ENCODE results near the gene GNG10.
"Not testable (repeated sequence)": the region's sequence is repeated elsewhere in the genome, so short reads cannot be mapped to it uniquely, and the experiment has no call there.

Gene GNG10

DNA sequence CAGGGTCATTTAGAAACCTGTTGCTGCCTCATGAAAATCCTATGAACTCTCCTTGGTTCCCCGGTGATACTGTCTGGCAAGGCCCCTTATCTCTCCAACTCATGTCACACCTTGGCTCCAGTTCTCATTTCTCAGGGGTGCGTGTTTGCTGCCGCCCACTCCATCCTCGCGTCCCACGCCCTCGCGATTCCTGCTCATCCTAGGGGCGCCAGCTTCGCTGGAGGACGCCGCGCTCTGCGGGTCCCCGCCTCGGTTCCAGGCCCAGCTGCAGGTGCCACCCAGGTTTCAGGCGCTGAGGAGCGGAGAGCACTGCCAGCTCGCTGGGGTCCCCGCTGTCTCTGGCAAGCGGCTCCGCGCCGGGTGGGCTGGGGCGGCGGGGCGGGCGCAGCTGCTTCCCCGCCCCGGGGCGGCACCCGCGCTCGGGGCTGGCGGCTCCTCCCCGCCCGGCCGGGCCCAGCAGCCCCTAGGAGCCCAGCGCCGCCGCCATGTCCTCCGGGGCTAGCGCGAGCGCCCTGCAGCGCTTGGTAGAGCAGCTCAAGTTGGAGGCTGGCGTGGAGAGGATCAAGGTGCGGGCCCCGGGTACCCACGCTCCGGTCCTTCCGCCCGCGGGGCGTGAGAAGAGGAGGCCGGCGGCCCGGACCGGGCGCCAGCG, at the start of gene GNG10:
Gene GNG10 (plus strand): TSS at position 456 of the 652 bp plus-strand sequence. CDS start 30 bp downstream, at position 486.
- peak; percentile 70 for DNase-seq

DNA sequence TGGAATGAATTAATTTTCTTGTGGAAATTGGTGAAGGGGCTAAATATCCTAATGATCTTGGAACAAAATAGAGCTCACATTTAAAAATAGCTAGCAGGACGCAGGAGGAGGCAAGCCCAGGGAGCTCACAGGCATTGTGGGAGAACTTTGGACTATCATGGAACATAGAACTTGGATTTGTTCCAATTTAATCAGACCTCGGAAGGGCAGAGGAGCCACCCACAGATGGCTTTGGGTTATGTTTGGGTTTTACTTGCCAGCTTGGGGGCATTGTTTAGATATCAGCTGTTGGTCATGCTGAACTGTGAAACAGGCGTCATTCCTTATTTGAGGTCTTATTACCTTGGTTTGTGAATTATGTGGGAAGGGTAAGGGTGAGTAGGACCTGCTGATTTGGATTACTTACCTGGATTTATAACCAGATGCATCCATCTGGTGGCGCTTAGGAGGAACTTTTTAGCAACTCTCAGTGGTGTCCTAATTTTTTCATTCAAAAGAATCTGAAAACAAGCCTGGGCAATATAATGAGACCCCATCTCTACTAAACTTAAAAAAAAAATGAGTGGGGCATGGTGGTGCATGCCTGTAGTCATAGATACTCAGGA, 47.9 kb upstream of the GNG10 start:
- DNase-seq: no peak

DNA sequence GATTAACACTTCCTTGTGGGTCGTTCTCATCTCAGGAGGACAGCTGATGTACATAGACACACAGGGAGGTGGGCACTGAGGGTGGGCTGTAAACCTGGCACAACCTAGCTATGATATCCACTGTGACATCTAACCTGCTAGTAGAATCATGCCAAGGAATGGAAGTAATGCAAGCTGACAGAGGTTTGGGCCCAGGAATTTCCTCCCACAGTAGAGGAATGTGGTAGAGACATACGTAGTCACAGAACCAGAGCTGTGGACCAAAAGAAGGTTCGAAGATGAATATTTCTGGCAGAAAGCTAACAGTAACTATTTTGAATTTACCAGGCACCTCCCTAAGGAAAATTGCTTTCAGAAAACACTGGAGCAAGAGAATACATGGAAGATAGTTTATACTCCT, 45.5 kb upstream of the GNG10 start:
- no peak for DNase-seq

- DNase-seq: not testable (repeated sequence)
Measured at GRCh38 chr9:111617349-111617748, 44.1 kb upstream of the GNG10 start.

GRCh38 chr9:111621895-111622480, 39.4 kb upstream of the GNG10 start:
- DNase-seq: no peak

- no peak for DNase-seq
Measured at GRCh38 chr9:111622626-111623025, 38.8 kb upstream of the GNG10 start.

- peak; percentile 25 for DNase-seq
Measured at GRCh38 chr9:111627260-111627963, 34.0 kb upstream of the GNG10 start.

- DNase-seq: no peak
Measured at GRCh38 chr9:111628411-111628810, 33.0 kb upstream of the GNG10 start.

DNA sequence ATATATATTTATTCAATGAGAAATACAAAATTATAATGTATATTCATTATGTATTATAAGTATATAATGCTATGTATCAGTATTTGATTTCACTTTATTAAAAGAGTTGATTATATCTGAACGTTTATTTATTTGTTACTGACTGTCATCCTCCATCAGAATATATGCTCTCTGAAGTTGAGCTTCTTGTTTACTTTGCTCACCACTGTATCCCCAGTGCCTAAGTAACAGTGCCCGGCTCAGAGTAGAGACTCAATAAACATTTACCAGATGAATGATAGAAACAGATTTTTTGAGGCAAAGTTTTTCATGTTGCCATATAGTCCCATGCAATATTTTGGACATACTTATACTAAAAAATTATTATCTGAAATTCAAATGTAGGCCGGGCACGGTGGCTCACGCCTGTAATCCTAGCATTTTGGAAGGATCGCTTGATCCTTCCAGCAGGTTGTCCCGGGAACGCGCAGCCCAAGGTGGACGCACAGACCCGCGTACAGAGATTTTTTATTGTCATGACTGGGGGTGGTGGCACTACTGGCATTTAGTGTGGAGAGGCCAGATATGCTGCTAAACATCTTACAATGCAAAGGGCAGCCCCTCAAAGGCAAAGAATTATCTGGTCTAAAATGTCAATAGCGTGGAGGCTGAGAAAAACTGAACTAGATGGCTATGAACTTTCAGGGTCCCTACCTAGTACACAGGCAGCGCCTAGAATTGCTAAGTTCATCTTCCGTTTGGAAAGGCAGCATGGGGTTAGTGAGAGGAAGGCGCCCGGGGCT, 31.0 kb upstream of the GNG10 start:
- DNase-seq: no peak

DNA sequence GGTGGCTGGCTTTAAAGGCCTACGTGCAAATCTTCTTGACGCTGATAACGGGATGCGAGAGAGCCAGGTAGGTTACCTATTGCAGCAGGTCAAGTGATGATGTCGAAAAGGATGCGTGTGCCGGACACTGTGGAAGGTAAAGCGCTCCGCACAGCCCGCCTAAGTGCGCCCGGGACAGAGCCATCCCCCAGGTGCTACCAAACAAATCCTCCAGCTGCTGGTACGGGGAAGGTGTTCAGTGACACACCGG, 30.5 kb upstream of the GNG10 start:
- DNase-seq: no peak

DNA sequence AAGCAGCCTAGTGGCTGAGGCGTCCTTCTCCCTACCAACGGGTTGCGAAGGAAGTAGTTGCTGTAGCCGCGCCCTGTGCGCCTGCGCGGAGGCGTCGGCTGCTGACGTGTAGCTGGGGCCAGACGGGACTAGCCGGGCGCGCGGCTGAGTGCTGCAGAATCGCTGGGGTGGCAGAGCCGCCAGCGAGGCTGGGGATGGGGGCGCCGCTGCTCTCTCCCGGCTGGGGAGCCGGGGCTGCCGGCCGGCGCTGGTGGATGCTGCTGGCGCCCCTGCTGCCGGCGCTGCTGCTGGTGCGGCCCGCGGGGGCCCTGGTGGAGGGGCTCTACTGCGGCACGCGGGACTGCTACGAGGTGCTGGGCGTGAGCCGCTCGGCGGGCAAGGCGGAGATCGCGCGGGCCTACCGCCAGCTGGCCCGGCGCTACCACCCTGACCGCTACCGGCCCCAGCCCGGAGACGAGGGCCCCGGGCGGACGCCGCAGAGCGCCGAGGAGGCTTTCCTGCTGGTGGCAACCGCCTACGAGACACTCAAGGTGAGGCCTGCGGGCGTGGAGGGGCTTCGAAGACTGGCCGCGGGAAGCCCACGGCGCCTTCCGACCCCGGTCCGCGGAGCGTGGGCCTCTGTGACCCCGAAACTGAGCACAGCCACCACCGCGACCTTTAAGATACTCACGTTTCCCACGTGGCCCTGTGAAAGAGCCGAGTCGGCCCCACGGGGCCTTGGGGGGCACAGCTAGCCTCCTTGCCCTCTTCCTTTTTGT, 30.0 kb upstream of the GNG10 start, which contains the start of gene DNAJC25:
Gene DNAJC25 (plus strand): TSS at position 121 of the 758 bp plus-strand sequence. CDS start 74 bp downstream, at position 195.
- DNase-seq: peak; percentile 97

DNA sequence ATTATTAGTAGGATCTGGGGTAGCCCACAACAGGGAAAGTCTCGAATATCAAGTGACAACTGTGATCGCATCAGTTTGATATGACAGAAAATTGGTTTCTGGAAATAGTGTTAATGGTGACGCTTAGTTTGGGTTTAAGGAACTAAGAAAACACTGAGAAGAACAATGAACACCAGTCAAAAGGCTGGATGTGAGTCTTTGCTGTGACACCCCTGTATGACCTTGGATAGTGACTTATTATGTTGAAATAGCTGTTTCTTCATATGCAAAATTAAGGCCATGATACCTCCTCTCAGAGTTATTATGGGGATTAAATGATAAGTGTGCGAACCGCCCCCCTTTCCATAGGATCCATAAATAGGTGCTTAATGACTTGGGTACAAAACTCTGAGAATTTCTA, 29.3 kb upstream of the GNG10 start:
- DNase-seq: no peak

DNA sequence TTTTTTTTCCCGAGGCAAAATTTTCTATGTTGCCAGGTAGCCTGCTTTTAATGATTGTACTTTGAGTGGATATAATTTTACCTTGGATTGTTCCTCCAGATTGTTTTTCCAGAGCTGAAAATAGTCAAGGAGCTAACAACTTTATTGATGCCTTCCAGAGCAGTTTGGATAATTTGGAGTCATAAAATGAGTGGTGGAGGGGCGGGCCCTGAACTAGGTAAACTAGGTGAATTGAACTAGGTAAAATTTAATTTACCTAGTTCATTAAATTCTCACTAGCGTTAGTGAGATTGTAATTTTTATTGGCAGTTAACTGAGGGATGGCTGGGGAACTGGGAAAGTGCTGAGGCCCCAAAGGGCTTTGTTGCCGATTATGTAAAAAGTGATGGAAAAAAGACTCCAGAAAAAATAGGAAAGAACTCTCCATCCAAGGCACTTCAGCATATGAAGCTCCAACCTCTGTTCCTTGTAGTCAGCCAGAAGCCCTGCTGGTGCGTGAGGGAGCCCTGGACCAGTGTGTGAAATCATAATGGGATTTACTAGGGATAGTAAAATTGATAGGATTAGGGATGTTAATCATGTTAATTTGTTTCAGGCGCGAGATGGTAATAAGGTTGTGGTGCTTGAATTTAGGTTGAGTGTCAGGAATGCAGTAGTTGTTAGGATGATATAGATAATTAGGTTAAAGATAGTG, 28.6 kb upstream of the GNG10 start:
- DNase-seq: no peak

DNA sequence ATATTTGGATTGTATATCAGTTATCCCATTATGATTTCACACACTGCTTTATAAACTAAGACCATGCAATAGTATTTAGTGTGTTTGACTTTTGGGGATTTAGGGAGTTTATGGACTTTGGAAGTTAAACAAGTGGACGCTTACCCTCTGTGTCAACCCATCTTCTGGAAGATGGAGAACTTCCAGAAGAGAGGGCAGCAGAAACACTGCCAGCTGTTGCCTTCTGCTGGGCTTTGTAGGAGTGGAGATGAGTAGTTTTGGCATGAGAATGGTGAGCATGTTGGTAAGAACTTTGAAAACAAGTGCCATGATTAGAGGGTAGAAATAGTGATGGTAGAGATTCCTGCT, 28.0 kb upstream of the GNG10 start:
- no peak for DNase-seq

- DNase-seq: no peak
Measured at GRCh38 chr9:111634860-111635259, 26.5 kb upstream of the GNG10 start.

GRCh38 chr9:111637421-111637950, 23.9 kb upstream of the GNG10 start:
- no peak for DNase-seq

GRCh38 chr9:111644195-111644772, 17.1 kb upstream of the GNG10 start:
- no peak for DNase-seq

DNA sequence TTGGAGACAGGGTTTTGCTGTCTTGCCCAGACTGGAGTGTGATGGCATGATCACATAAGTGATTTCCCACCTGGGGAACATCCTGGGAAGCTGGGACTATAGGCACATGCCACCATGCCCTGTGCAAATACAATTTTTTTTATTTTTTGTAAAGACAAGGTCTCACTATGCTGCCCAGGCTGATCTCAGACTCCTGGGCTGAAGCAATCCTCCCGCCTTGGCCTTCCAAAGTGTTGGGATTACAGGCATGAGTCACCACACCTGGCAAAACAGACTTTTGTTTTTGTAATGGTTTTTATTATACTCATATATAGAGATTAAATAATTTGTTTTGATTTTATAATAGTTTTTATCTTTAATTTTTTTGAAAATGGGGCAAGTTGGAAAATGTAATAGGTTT, 15.6 kb upstream of the GNG10 start:
- no peak for DNase-seq

DNA sequence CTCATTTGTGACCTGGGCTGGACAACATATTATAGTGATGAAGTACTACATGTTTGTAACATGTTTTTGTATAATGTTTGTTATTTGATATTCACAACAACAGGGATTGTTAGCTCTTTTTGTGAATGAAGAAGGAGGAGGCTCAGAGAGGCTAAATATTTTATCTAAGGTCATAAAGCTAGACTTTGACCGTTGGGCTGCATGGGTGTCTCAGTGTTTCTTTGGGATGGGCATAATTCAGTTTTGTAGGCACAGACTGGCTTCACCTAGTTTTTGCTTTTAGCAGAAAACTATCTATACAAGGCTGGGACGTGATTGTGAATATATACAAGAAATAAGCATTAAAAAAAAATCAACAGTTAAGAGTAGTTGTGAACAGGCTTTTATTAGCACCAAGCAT, 15.0 kb upstream of the GNG10 start:
- DNase-seq: no peak

DNA sequence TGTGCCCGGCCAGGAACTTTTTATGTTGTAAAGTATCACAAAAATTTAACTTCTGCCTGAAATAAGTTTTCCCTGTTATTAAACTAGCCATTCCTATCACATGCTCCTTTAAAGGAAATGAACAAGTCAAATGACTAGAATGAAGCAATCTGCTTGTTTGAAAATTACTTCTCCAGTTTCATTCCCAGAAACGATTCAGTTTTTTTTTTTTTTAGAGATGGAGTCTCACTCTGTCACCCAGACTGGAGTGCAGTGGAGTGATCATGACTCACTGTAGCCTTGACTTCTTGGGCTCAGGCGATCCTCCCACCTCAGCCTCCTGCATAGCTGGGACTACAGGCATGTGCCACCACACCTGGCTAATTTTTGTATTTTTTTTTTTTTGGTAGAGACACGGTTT, 13.3 kb upstream of the GNG10 start:
- no peak for DNase-seq

DNA sequence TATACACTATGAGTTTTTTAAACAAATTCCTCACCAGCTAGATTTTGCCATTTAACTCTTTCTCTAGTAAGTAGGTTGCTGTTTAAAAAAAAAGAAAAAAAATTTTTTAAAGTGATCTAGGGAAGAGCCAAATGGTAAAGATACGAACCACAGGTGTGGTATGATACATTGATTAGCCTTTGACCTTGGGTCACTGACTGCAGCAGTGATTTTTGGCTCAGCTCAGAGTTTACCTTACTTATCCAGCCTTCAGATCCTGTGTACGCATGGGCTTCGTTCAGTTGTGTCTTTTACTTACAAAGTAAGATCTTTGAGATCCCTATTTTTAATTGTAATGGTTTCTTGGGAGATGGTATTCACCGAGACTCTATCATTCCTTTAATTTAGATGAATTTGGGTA, 12.4 kb upstream of the GNG10 start:
- DNase-seq: no peak
